Embryonic facial prominence (tissue), 1 donor: ENCODE results near the gene AUNIP.

Experiments used
- DNase-seq: peaks from one replicate; pipeline ENCODE4 v3.0.0-alpha.2; 2016; ENCODE audit errors: extremely low spot score

Gene AUNIP

GRCh38 chr1:25809283-25809926 is 49.9 kb downstream of the AUNIP start:
- no peak for DNase-seq

- no peak for DNase-seq
Observed at GRCh38 chr1:25808481-25809244, 50.6 kb downstream of the AUNIP start.

GRCh38 chr1:25807480-25808390 is 51.5 kb downstream of the AUNIP start:
- DNase-seq = no peak

- DNase-seq = no peak
Observed at GRCh38 chr1:25806418-25806817, 52.8 kb downstream of the AUNIP start.

GRCh38 chr1:25805863-25806225 is 53.4 kb downstream of the AUNIP start:
- no peak for DNase-seq

GRCh38 chr1:25804964-25805862 is 54.0 kb downstream of the AUNIP start:
- no peak for DNase-seq

- no peak for DNase-seq
Observed at GRCh38 chr1:25804244-25804963, 54.9 kb downstream of the AUNIP start.

GRCh38 chr1:25803368-25803767 is 55.9 kb downstream of the AUNIP start:
- no peak for DNase-seq

- no peak for DNase-seq
Observed at GRCh38 chr1:25802915-25803314, 56.3 kb downstream of the AUNIP start.

- no peak for DNase-seq
Observed at GRCh38 chr1:25800703-25801377, 58.4 kb downstream of the AUNIP start.

- DNase-seq = no peak
Observed at GRCh38 chr1:25799935-25800702, 59.1 kb downstream of the AUNIP start, which contains the start of gene SELENON. TSS of gene SELENON (plus strand) at chr1:25800193. CDS start at chr1:25800231, 38 bp downstream.

- DNase-seq = no peak
Observed at GRCh38 chr1:25799352-25799934, 59.8 kb downstream of the AUNIP start.

- DNase-seq = no peak
Observed at GRCh38 chr1:25798666-25799351, 60.4 kb downstream of the AUNIP start.

- DNase-seq = no peak
Observed at GRCh38 chr1:25797939-25798338, 61.3 kb downstream of the AUNIP start.

GRCh38 chr1:25796811-25797458 is 62.3 kb downstream of the AUNIP start:
- no peak for DNase-seq

GRCh38 chr1:25795946-25796810 is 63.1 kb downstream of the AUNIP start:
- DNase-seq = no peak

- DNase-seq = no peak
Observed at GRCh38 chr1:25795211-25795610, 64.0 kb downstream of the AUNIP start.
